ENCODE data around the gene PGBD5.

Gene PGBD5

GRCh38 chr1:230379928-230380327, 46.2 kb downstream of the PGBD5 start:
- H3K4me1 ChIP-seq, result peaks cover 0 to 7% (median 0%) of the 10 kb centered on the region in 4 donors
- intact Hi-C loops (cut with DNase I; ENCODE audit: low total_unique reads), result no loop called here
- DNase-seq, result no peak
- H3K36me3 ChIP-seq, result no peaks in the 10 kb centered on the region
- peaks cover 0 to 17% (median 15%) of the 10 kb centered on the region in 3 donors for H3K9me3 ChIP-seq
- H3K27me3 ChIP-seq, result no peaks in the 10 kb centered on the region
- no peak overlapping the region for H3K27ac ChIP-seq
- TF ChIP-seq CTCF (IDR thresholded peaks at IDR 0.05), result no peak
- no peak overlapping the region for H3K4me3 ChIP-seq

DNA sequence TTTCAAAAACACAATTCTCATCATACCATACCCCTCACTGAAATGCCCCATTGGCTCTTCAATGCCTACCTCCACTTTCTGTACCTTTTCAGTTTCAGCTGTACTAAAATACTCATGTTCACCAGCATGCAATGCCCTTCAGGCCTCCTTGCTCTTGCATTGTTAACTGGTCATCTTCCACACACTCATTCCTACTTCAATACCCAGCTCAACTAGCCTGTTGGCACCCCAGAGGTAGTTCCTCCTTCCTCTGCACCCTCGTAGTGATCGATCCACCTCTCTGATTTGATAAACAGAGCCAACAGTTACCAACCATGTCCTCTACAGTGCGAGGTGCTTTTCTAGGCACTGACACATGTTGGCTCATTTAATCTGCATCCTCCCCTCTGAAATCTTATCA, 46.7 kb downstream of the PGBD5 start:
- Histone ChIP-seq H3K9me3 (peaks cover 0 to 17% (median 15%) of the 10 kb centered on the region in 3 donors), H3K4me3 (no peak overlapping the region), H3K27ac (no peak overlapping the region), H3K4me1 (peaks cover 0 to 7% (median 0%) of the 10 kb centered on the region in 4 donors), H3K27me3 (no peaks in the 10 kb centered on the region), H3K36me3 (no peaks in the 10 kb centered on the region)
- intact Hi-C loops (cut with DNase I; ENCODE audit: low total_unique reads), result no loop called here
- TF ChIP-seq CTCF (IDR thresholded peaks at IDR 0.05), result no peak
- no peak for DNase-seq

- H3K4me3 ChIP-seq, result no peak overlapping the region
- no peak for TF ChIP-seq CTCF (IDR thresholded peaks at IDR 0.05)
- no peaks in the 10 kb centered on the region for H3K36me3 ChIP-seq
- no peaks in the 10 kb centered on the region for H3K27me3 ChIP-seq
- intact Hi-C loops (cut with DNase I; ENCODE audit: low total_unique reads), result no loop called here
- H3K9me3 ChIP-seq, result peaks cover 0 to 17% (median 15%) of the 10 kb centered on the region in 3 donors
- no peak for DNase-seq
- H3K4me1 ChIP-seq, result peaks cover 0 to 7% (median 0%) of the 10 kb centered on the region in 4 donors
- no peak overlapping the region for H3K27ac ChIP-seq
Observed at GRCh38 chr1:230377851-230378250, 48.3 kb downstream of the PGBD5 start.

GRCh38 chr1:230377324-230377723, 48.8 kb downstream of the PGBD5 start:
- H3K4me1 ChIP-seq, result peaks cover 0 to 7% (median 0%) of the 10 kb centered on the region in 4 donors
- H3K9me3 ChIP-seq, result peaks cover 0 to 17% (median 15%) of the 10 kb centered on the region in 3 donors
- H3K27me3 ChIP-seq, result no peaks in the 10 kb centered on the region
- no peak for TF ChIP-seq CTCF (IDR thresholded peaks at IDR 0.05)
- no peak for DNase-seq
- no peak overlapping the region for H3K27ac ChIP-seq
- no peak overlapping the region for H3K4me3 ChIP-seq
- intact Hi-C loops (cut with DNase I; ENCODE audit: low total_unique reads), result no loop called here
- no peaks in the 10 kb centered on the region for H3K36me3 ChIP-seq

DNA sequence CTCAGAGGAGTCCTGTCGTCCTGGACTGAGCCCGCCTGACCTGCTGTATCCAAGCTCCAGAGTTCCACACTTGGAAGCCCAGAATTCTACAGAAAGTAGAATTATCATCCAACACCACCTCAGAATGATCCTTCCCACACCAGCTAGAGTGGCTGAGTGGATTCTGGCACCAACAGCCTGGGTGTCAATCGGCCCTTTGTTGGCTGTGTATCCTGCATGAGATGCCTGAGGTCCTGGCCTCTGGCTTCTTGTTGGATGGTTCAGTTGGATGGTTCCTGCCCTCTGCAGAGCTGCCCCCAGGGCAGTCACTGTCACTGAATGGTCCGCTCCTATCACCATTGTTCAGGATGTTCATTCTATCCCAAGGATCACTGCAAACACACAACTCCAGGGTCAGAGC, 49.8 kb downstream of the PGBD5 start:
- TF ChIP-seq CTCF (IDR thresholded peaks at IDR 0.05), result no peak
- H3K36me3 ChIP-seq, result no peaks in the 10 kb centered on the region
- no peak overlapping the region for H3K4me3 ChIP-seq
- peaks cover 0 to under 1% (median 0%) of the 10 kb centered on the region in 4 donors for H3K4me1 ChIP-seq
- intact Hi-C loops (cut with DNase I; ENCODE audit: low total_unique reads), result no loop called here
- no peaks in the 10 kb centered on the region for H3K27me3 ChIP-seq
- H3K27ac ChIP-seq, result no peak overlapping the region
- no peak for DNase-seq
- H3K9me3 ChIP-seq, result peaks cover 0 to 17% (median 15%) of the 10 kb centered on the region in 3 donors

DNA sequence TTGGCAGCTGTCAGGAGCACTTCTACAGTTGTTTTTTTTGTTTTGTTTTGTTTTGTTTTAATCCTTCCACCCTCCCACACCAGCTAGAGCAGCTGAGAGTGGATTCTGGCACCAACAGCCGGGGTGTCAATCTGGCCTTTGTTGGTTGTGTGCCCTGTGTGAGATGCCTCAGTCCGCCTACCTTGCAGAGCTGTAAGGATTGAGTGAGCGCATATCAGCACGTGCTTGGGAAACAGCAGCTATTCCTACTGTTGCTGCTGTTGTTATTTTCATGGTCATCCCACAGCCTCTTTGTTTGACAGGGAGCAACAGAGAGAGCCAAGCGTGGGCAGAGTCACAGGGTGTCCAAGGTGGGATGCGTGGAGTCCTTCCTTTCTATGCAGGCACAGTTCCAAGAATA, 50.4 kb downstream of the PGBD5 start:
- TF ChIP-seq CTCF (IDR thresholded peaks at IDR 0.05), result no peak
- no peaks in the 10 kb centered on the region for H3K36me3 ChIP-seq
- no peak overlapping the region for H3K27ac ChIP-seq
- H3K27me3 ChIP-seq, result no peaks in the 10 kb centered on the region
- intact Hi-C loops (cut with DNase I; ENCODE audit: low total_unique reads), result no loop called here
- DNase-seq, result no peak
- H3K4me1 ChIP-seq, result no peaks in the 10 kb centered on the region
- H3K4me3 ChIP-seq, result no peak overlapping the region
- peaks cover 0 to 17% (median 15%) of the 10 kb centered on the region in 3 donors for H3K9me3 ChIP-seq
